Psoas muscle (tissue), 8 donors: Measurements from ENCODE around the gene VPS45. TPM values are rescaled to one million over a fixed set of nuclear protein-coding genes. Genes with fewer than 3 reads are reported as not detected.
A peak's percentile ranks its signal among the peaks of the same experiment; 100 is the strongest.

Source experiments
- ATAC-seq, 4 donors: fragments of 200-7000 bp; cut with Tn5 transposase; one replicate each; pipeline ENCODE4 v1.9.1; 2020; ENCODE audit warnings: moderate library complexity in 3 of 4, mild to moderate bottlenecking in 2 of 4
- DNase-seq, 2 donors: peaks; one replicate each; pipeline ENCODE4 v3.0.0-alpha.2; 2020
- H3K27ac ChIP-seq: fragments of 200-600 bp; one replicate; pipeline ENCODE4 v1.8.0; 2022
- H3K27me3 ChIP-seq, 3 donors: fragments of 200-600 bp in 1 of 3; one replicate each; pipeline versions ENCODE4 v1.6.1 to v1.8.0; 2013 to 2022; ENCODE audit warnings: low read length in 2 of 3, mild to moderate bottlenecking in 2 of 3, moderate library complexity in 1 of 3; ENCODE audit not compliant: insufficient read depth in 3 of 3
- H3K36me3 ChIP-seq, 2 donors: fragments of 200-600 bp in 1 of 2; one replicate each; pipeline versions ENCODE4 v1.6.1 to v1.8.0; 2013 to 2022; ENCODE audit warnings: low read depth in 1 of 2, mild to moderate bottlenecking in 1 of 2, moderate library complexity in 1 of 2; ENCODE audit not compliant: insufficient read depth in 1 of 2
- H3K4me1 ChIP-seq: fragments of 200-600 bp; one replicate; pipeline ENCODE4 v1.8.0; 2022
- H3K4me3 ChIP-seq: fragments of 200-600 bp; one replicate; pipeline ENCODE4 v1.8.0; 2022; ENCODE audit warnings: mild to moderate bottlenecking
- H3K9me3 ChIP-seq: fragments of 200-600 bp; one replicate; pipeline ENCODE4 v1.8.0; 2022
- WGBS, 3 donors: extraction: QIAGEN DNeasy Blood & Tissue Kit; methylation state at CpG; one replicate each; pipeline versions ENCODE4 v1.1.6 to v1.1.7; 2013; 5-methylcytosine and 5-hydroxymethylcytosine counted together
- intact Hi-C, 2 donors: fragments of 100-400 bp; cut with DNase I; formaldehyde crosslinking; loops; one replicate each; pipeline versions ENCODE4 v1.11.0 to v1.14.2; 2022
- polyA plus RNA-seq, 3 donors: library from polyadenylated mRNA; stranded (reverse); fragments of 200-250 nt; gene quantifications; one replicate each; pipeline ENCODE4 v1.2.3, GENCODE V29; 2013
- total RNA-seq, 4 donors: library from RNA; stranded (reverse); fragmentation: NEBNext Ultra II Directional in 2 of 4; extraction: Animal tissue kit (Norgen Biotek cat#: 25700) in 2 of 4; gene quantifications; one replicate each; pipeline versions ENCODE4 v1.2.1 to v1.2.4, GENCODE V29; 2021 to 2023
- TF ChIP-seq, protein P1 (sequence below): fragments of 200-600 bp; IDR thresholded peaks from one replicate; pipeline ENCODE4 v1.8.0; 2022; ENCODE audit warnings: antibody characterized with exemption
- donor health status: healthy with polysubstance abuse.
- donor health status: DM: no; HTN: no; CAD: no; lungs with moderate emphysema.
- donor health status: Bipolar disorder and iron deficiency.
- donor health status: healthy.
- donor health status: DM: yes; HTN: yes; CAD: no.
- donor health status: DM: no; HTN: no; CAD: no.
- donor health status: DM: no; HTN: no; CAD: no.
- donor health status: DM: yes; HTN: yes; CAD: no.

Gene VPS45
- total and polyA plus RNA-seq, 7 donors, result 13.0 to 36.0 (median 19.1) TPM

DNA sequence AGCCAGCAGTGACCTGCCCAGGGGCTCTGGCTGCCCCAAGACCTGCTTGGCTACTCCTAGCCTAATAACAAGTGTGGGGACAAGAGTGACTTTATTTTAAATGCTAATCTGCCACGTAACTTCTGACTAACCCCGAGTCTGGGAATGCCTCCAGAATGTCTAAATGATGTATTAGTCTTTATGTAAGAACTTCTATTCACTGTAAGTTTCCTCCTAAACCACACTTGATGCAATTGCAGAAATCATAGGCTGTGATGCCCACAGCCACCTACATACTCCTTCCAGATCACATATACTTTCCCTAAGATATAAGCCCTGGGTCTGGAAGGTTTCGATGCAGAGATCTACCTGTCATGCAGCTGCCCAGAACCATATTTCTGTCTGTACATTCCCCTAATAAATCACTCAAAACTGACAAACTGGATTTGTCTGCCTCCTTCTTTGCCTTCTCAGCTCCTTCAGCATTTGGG lies 5.9 kb upstream of the VPS45 start:
- 45 to 60% (median 53%) methylated on average over 3 of the region's 3 CpGs for WGBS, 3 donors
- Histone ChIP-seq H3K9me3 (no peaks in the 10 kb centered on the region), H3K36me3 (no peaks in the 10 kb centered on the region), H3K27ac (no peak overlapping the region), H3K27me3 (no peaks in the 10 kb centered on the region), H3K4me1 (peaks cover 27% of the 10 kb centered on the region), H3K4me3 (no peak overlapping the region)
- intact Hi-C loops, result no loop called here
- TF ChIP-seq, protein P1, sequence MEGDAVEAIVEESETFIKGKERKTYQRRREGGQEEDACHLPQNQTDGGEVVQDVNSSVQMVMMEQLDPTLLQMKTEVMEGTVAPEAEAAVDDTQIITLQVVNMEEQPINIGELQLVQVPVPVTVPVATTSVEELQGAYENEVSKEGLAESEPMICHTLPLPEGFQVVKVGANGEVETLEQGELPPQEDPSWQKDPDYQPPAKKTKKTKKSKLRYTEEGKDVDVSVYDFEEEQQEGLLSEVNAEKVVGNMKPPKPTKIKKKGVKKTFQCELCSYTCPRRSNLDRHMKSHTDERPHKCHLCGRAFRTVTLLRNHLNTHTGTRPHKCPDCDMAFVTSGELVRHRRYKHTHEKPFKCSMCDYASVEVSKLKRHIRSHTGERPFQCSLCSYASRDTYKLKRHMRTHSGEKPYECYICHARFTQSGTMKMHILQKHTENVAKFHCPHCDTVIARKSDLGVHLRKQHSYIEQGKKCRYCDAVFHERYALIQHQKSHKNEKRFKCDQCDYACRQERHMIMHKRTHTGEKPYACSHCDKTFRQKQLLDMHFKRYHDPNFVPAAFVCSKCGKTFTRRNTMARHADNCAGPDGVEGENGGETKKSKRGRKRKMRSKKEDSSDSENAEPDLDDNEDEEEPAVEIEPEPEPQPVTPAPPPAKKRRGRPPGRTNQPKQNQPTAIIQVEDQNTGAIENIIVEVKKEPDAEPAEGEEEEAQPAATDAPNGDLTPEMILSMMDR, result no peak
- no peak for DNase-seq
- ATAC-seq, result peak; percentile 30 to 70 (median 57)

DNA sequence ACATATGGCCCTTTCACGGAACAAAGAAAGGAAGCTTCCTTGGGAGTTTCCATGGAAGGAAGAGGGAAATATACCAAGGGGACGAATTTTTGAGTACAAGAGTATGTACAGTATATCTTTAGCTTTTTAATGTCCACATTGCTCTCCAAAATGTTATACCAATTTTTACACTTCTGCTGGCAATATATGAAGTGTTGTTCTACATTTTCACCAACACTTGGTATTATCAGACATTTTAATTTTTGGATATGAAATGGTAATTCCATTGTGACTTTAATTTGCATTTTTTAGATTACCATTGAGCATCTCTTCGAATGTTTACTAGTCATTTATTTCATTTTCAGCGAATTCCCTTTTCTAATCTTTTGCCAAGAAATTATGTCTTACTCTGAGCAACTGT lies 5.5 kb upstream of the VPS45 start:
- Histone ChIP-seq H3K27me3 (no peaks in the 10 kb centered on the region), H3K4me3 (no peak overlapping the region), H3K36me3 (no peaks in the 10 kb centered on the region), H3K27ac (no peak overlapping the region), H3K9me3 (no peaks in the 10 kb centered on the region), H3K4me1 (peaks cover 24% of the 10 kb centered on the region)
- TF ChIP-seq, protein P1, result no peak
- intact Hi-C loops, result no loop called here
- 90 to 93% (median 92%) methylated on average over 4 of the region's 4 CpGs for WGBS, 3 donors
- ATAC-seq (no peak), DNase-seq (no peak)

DNA sequence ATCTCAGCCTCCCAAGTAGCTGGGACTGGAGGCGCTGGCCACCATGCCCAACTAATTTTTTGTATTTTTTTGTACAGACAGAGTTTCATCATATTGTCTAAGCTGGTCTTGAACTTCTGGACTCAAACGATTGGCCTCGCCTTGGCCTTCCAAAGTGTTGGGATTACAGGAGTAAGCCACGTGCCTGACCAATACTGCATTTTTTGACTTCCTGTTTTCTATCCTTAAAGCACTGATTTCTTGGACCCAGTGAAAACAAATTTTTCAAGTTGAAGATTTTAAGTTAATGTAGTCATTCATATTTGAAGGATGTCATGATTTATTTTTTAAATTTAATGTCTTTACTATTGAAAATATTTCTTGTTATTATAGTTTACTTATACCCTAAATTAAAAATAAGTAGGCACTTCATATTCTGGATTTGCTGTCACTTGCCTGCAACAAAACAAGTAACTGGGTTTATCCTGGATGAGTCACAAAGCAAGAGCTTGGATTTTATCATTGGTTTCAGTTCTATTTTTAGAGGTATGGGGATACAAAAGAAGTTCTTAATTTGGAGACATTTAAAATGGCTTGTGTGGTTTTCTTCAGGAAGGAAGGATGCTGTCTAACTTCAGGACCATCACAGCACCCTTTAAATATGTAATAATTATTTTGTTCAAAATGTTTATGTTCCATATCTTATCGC lies 2.2 kb upstream of the VPS45 start:
- Histone ChIP-seq H3K27ac (peak overlapping the region; percentile 85), H3K9me3 (no peaks in the 10 kb centered on the region), H3K4me1 (peaks cover 28% of the 10 kb centered on the region), H3K36me3 (peaks cover 6 to 15% of the 10 kb centered on the region in 2 donors), H3K27me3 (no peaks in the 10 kb centered on the region), H3K4me3 (peak overlapping the region; percentile 13)
- peak in 1 of 4 donors; percentile 31 for ATAC-seq
- no peak for DNase-seq
- intact Hi-C loops, result no loop called here
- WGBS, 3 donors, result 73 to 78% (median 77%) methylated on average over 5 of the region's 5 CpGs
- TF ChIP-seq, protein P1, result no peak

DNA sequence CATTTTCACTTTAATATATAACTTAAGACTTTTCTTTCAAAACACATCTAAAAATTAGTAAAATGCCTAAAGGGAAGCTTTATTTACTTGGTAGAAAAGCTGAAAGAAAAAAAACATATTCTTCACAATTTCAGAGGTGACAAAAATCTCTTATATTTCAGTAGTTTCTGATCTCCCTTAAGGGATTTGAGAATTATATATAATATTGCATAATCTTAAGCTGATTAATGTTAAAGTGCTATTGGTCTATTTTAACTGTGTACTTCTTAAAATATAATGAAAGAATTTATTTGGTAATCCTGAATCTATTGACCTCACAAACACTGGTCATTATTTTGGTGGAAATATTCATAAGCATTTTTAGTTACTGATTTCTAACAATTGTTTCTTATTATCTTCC lies 1.2 kb upstream of the VPS45 start:
- peaks cover 6 to 20% of the 10 kb centered on the region in 2 donors for H3K36me3 ChIP-seq
- no peaks in the 10 kb centered on the region for H3K27me3 ChIP-seq
- no peak for DNase-seq
- H3K27ac ChIP-seq, result peak overlapping the region; percentile 85
- intact Hi-C loops, result loop anchor here in 1 of 2 donors (2.0 kb wide), 1 partner anchor 56 kb away; the partner anchor contains the start of gene OTUD7B
- H3K9me3 ChIP-seq, result no peaks in the 10 kb centered on the region
- ATAC-seq, result no peak
- TF ChIP-seq, protein P1, result no peak
- H3K4me3 ChIP-seq, result peak overlapping the region; percentile 75
- peaks cover 26% of the 10 kb centered on the region for H3K4me1 ChIP-seq

DNA sequence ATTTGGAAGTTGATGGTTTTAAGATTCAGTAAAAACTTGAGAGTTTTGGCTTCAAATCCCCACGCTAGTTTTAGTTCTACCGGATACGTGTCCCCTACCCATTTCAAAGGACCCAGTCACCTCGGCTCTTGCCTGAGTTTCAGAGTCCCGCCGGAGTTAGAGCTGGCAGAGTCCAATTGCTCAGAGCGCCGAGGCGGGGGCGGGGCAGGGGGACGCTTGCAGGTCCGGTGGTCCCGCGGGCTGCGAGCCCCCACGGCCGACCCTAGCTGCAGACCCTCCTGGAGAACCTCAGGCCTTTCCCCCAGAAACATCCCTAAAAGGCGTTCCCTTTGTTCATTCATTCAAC lies 765 bp upstream of the VPS45 start:
- ATAC-seq, result peak; percentile 50 to 63 (median 58)
- H3K4me3 ChIP-seq, result peak overlapping the region; percentile 75
- DNase-seq, result peak; percentile 51 to 64
- no peaks in the 10 kb centered on the region for H3K9me3 ChIP-seq
- intact Hi-C loops, result loop anchor here in 1 of 2 donors (2.0 kb wide), 1 partner anchor 56 kb away; the partner anchor contains the start of gene OTUD7B
- peaks cover 23% of the 10 kb centered on the region for H3K4me1 ChIP-seq
- H3K36me3 ChIP-seq, result peaks cover 6 to 24% of the 10 kb centered on the region in 2 donors
- TF ChIP-seq, protein P1, result no peak
- WGBS, 3 donors, result 0 to 1% (median 0%) methylated on average over 18 of the region's 18 CpGs
- H3K27ac ChIP-seq, result peak overlapping the region; percentile 85
- H3K27me3 ChIP-seq, result no peaks in the 10 kb centered on the region
